Fibroblast of pulmonary artery (primary cell): ENCODE data around the gene GPSM3.
"Not testable (repeated sequence)": the region's sequence is repeated elsewhere in the genome, so short reads cannot be mapped to it uniquely, and the experiment has no call there.

ENCODE experiments used
- DNase-seq: peaks from one replicate; pipeline ENCODE4 v3.0.0-alpha.2; 2010; ENCODE audit warnings: low read depth
- H3K4me3 ChIP-seq: replicated peaks from 2 replicates; pipeline ENCODE4 v1.5.1; 2011; ENCODE audit warnings: low read depth, mild to moderate bottlenecking, control low read depth, low read length, moderate library complexity
- TF ChIP-seq, protein P1 (sequence below): IDR thresholded peaks from 2 replicates; pipeline ENCODE4 v1.5.1; 2011; ENCODE audit warnings: mild to moderate bottlenecking, control low read depth, low read length, inconsistent platforms; ENCODE audit errors: missing control alignments

GPSM3 gene

GRCh38 chr6:32148289-32149091 is 44.0 kb downstream of the GPSM3 start:
- TF ChIP-seq, protein P1, sequence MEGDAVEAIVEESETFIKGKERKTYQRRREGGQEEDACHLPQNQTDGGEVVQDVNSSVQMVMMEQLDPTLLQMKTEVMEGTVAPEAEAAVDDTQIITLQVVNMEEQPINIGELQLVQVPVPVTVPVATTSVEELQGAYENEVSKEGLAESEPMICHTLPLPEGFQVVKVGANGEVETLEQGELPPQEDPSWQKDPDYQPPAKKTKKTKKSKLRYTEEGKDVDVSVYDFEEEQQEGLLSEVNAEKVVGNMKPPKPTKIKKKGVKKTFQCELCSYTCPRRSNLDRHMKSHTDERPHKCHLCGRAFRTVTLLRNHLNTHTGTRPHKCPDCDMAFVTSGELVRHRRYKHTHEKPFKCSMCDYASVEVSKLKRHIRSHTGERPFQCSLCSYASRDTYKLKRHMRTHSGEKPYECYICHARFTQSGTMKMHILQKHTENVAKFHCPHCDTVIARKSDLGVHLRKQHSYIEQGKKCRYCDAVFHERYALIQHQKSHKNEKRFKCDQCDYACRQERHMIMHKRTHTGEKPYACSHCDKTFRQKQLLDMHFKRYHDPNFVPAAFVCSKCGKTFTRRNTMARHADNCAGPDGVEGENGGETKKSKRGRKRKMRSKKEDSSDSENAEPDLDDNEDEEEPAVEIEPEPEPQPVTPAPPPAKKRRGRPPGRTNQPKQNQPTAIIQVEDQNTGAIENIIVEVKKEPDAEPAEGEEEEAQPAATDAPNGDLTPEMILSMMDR: no peak
- H3K4me3 ChIP-seq: no peak overlapping the region
- no peak for DNase-seq

DNA sequence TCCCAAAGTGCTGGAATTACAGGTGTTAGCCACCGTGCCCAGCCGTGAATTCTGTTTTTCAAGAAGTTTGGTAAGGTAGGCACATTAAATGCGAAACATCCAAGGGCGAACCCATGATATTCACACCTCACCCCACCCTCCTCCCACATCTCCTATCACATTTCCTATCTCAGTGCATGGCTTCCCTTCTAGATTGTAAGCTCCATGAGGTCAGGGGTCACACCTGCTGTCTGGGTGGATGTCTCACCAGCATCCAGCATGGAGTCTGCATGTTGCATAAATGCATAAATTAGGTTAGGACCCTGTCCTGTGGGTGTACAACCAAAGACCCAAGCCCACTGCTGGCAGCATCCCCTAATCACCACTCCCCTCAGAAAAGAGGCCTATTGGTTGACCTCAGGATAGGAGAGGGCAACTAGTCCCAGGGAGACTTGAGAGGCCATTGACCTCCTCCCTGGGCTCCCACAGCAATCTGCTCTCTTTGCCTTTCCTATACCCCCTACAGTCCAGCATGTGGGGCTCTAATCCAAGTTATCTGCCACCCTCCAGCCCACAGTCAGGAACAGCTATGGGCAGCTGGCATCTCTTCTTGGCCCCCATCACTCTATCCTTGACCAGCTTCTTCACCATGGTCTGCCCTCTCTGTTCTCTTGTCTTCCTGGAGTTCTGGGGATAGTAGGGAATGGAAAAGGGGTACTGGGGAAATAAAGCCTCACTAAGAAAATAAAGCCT is 44.9 kb downstream of the GPSM3 start:
- no peak overlapping the region for H3K4me3 ChIP-seq
- TF ChIP-seq, protein P1: no peak
- DNase-seq: no peak

DNA sequence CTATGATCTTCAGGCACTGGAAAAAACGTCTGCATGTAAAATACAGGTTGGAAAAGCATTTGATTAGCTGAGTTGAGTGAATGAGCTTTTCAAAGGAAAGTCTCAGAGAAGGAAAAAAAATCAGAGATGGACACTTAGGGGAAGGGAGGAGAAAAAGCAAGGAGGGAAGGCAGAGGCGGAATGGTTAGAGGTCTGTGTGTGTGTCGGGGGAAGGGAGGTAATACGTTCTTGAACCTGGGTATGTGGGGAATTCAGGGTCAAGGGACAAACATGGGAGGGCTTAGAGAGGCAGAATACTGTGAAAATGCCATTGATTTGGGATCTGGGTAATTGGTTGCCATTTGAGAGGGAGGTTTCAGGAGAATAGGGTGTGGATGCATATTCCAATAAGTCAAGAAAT is 45.8 kb downstream of the GPSM3 start:
- H3K4me3 ChIP-seq: no peak overlapping the region
- DNase-seq: no peak
- TF ChIP-seq, protein P1: no peak

DNA sequence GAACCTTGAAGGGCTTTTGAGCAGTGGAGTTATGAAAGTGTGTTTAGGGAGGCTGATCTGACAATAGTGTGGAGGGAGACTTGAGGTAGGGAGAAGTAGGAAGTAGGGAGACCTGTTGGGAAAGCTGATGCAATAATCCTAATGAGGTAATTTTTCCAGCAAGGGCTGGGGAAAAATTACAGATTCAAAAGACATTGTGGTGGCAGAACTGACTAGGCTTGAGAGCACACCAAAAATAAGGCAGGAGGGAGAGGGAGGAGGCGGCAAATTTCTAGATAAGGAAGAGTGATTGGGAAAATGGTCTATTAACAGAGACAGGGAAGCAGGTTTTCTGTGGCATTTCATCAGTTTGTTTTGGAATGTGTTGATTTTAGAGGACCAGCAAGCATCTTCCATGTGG is 46.2 kb downstream of the GPSM3 start:
- no peak overlapping the region for H3K4me3 ChIP-seq
- no peak for DNase-seq
- TF ChIP-seq, protein P1: no peak

DNA sequence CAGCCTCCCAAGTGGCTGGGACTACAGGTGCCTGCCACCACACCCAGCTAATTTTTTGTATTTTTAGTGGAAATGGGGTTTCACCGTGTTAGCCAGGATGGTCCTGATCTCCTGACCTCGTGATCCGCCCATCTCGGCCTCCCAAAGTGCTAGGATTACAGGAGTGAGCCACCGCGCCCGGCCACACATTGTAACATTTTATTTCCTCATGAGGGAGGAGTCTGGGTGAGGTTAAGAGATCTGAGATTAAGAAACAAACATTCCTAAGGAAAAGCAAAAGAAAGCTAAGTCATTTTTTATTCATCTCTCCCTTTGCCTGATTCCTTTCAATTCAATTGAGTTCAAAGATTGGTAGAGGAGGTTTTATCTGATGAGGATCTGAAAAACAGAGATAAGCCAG is 48.2 kb downstream of the GPSM3 start:
- not testable (repeated sequence) for H3K4me3 ChIP-seq, DNase-seq
